HG03565 (cell line): ENCODE data around the gene EFCAB12.
"Not testable (repeated sequence)": the region's sequence is repeated elsewhere in the genome, so short reads cannot be mapped to it uniquely, and the experiment has no call there.

Source experiments
- ATAC-seq: cut with Tn5 transposase; IDR thresholded peaks from one replicate; pipeline ENCODE4 v1.9.1; 2021; ENCODE audit warnings: mild to moderate bottlenecking, moderate library complexity; ENCODE audit not compliant: unreplicated experiment

Gene EFCAB12

DNA sequence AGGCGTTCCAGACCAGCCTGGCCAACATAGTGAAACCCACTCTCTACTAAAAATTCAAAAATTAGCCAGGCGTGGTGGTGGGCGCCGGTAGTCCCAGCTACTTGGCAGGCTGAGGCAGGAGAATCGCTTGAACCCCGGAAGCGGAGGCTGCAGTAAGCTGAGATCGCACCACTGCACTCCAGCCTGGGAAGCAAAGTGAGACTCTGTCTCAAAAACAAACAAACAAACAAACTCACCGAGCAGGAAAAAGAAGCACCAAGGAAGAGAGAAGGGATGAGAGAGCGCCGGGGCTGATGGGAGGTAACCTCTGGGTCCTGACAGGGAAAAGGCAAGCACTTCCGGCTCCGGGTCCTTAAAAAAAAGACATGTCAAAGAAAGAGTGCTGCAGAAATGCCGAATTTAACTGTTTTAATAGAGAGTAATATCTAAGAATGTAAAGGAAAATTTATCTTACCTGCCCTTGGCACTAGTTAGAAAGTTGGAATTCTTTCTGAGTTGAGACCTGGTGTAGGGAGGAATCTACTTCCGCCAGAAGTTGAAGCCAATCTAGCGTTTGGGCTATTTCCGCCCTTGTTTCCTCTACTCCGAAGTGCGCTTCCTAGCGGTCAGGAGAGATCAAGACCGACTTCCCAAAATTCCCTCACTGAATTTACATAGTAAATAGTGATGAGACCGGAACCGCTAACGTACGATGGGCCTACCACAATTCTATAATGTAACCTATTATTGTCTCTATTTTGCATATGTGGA, 29.1 kb downstream of the EFCAB12 start:
- ATAC-seq, result peak; percentile 85

DNA sequence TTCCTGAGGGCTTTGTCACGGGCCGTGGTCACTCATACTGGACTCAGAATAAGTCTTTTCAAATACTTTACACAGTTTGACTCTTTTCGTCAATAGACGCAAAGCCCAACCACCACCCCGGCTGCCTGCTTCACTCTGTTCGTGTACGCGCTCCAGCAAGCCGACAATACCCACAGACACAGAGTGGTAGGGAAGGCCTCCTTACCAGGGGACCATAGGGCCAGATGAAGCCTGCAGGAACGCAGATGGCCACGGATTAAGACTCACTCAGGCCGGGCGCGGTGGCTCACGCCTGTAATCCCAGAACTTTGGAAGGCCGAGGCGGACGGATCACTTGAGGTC, 29.7 kb downstream of the EFCAB12 start:
- ATAC-seq, result no peak

DNA sequence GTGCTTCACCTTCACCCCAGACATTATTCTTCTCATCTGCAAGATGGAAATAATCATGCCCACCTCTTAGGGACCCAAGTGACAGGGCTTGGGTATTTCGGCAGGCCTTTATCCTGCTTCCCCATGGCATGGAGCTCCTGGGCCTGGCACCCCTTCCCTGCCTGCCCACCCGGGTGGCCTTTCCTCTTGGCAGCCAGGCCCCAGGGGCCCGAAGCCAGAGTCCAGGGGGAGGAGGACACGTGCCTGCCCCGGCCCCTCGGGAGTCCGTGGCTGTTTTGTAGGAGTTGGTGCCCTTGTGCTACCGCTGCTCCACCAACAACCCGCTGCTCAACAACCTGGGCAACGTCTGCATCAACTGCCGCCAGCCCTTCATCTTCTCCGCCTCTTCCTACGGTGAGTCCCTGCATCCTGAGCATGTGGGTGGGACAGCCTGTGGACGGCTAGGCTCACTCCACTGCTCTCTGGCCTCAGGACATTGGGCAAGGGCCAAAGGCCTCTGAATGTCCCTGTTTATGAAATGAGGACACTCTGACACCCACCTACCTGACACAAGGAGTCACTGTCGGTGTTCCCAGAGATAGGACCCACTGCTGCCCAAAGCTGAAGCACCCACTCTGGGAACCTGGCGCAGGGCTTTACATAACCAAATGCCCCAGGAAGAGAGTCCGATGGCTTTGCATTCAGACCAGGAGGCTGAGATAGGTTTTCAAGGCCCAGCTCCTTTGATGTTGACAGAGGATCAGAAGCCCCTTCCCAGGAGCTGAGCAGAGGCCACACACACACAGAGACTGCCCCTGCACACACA, 34.5 kb downstream of the EFCAB12 start:
- ATAC-seq, result not testable (repeated sequence)

DNA sequence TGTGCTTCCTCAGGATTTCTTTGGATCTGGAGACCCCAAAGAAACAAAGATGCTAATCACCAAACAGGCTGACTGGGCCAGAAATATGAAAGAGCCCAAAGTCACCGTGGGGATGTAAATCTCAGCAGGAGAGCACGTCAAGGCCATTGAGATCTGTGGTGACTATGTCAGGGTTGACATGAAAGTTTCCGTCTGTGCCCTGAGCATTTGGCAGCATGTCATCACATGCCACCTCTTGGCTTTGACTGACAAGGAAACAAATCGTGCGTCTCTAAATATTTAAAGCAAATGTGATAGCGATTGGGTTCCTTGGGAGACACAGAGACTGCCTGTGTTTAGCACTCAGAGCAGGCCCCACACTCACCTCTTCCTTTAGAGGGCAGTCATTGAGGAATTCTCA, 35.2 kb downstream of the EFCAB12 start:
- no peak for ATAC-seq

GRCh38 chr3:129392106-129392887, 36.1 kb downstream of the EFCAB12 start:
- ATAC-seq, result not testable (repeated sequence)

- not testable (repeated sequence) for ATAC-seq
Measured at GRCh38 chr3:129391583-129391982, 36.9 kb downstream of the EFCAB12 start.

DNA sequence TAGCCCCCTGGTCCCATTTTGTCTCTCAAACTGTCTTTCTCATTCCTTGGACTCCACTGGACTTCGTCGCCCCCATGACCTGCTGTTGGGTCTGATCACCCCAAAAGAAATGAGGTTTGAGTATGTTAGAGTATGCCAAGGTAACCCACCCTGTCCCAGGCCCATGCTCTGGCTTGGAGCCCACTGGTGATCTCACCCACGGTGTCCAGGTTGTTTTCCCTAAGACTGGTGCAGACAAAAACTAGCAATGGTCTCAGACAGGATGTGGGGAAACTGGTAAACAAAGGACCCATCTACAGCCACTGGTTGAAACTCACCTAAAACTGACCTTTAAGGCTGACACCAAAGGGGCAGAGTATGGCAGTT, 38.9 kb downstream of the EFCAB12 start:
- ATAC-seq, result no peak

DNA sequence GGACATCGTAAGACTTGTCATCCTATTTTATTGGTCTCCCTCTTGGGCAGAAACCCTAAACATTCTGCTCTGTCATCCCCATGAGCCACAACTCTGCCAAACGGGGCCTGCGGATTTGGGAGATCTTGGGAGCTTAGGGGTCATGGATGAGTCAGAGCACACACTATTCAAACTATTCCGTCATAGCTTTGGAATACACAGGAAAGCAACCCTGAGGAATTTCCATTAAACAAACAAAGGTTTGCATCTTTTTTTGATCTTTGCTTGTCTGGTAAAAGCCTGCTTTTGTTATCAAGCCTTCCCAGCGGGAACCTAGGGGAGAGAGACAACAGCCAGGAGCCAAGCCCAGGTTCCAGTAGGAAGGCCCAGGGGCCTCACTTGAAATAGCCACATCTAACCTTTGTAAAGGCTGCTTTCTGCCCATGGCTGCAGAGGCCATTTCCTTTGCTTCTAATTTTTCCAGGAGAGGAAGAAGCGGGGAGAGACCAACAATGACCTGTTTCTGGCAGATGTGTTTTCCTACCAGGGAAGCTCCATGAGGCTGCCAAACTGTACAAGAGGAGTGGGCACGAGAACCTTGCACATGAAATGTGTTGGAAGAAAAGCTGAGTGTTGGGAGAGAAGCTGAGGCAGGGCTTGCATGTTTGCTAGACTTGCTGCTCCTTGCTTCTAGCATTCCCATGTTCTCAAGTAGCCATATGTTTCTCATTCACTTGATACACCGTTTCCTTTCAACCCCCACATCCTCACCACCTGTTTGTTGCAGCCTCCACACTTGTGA, 39.5 kb downstream of the EFCAB12 start:
- not testable (repeated sequence) for ATAC-seq

DNA sequence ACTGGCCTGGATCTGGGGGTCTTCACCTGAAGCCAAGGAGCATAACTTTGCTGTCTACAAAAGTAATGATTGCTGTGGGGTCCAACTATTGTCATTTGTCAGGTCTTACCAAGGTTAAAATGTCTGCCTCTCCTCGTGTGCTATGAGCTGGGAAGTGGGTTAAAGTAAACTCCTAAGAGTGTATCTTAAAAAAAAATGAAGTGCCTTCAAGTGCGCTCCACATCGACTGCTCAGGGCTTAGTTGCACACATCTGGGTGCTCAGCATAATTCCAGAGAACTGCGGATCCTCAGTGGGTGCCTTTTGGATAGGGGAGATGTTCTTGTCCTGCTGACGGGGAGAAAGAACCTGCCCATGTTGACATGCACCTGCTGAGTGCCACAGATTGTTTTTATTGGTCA, 40.9 kb downstream of the EFCAB12 start:
- ATAC-seq, result no peak

DNA sequence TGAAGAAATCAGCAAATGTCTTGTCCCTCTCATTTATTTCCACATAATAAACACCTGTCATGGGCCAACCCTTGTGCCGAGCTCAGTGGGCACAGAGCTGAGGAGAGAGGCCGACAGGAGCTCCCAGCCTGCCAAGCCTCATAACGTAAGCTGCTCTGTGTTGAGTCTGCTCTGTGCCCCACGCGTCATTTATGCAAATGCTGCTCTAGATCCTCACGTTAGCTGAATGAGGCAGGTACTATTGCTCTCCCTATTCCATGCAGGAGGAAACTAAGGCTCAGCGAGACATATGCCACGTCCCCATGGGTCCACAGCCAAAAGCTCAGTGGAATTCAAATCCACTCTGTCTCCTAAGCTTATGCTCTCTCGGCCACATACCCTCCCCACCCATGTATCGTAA, 41.5 kb downstream of the EFCAB12 start:
- ATAC-seq, result no peak

DNA sequence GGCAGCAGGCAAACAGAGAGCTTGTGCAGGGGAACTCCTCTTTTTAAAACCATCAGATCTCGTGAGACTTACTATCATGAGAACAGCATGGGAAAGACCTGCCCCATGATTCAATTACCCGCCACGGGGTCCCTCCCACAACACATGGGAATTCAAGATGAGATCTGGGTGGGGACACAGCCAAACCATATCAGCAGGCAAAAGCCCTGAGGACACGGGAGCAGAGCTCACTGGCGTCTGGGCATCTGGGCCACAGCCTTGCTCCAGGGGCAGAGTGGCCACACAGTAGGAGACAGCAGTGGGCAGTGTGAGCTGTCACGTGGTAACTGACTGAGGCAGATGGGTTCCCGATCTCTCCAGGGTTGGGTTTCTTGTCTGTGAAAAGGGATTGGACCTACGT, 42.9 kb downstream of the EFCAB12 start:
- not testable (repeated sequence) for ATAC-seq

DNA sequence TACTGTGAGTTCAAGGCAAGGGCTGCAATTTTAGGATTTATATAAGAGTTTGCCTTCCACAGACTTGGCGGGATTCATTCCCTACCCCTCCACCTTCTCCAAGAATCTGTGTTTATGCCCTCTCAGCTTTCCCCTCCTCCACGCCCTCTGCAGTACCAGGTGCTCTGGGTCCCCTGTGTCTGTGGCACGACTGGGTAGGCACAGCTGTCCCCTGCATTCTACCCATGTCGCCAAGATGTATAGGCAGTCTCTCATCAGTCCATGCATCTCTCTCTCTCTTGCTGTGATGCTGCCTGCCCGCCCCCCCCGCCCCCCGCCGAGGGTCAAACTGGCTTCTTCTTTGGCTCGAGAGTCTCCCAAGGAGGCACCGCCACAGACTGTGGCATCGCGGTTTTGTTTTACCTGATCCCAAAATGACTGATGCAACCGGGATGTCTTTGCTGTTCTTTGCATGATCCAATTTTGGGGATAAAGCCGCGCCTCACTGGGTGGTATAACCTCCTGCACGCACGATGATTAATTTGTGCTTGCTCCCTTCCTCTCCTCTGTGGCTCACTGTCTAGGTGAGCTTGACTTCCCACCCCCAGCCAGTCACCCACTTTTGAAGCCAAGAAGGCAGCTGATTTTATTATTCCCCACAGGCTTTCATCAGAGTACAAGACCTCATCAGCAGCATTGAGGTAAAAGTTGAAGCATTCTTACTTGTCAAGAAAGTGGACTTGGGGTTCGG, 43.7 kb downstream of the EFCAB12 start:
- ATAC-seq, result no peak

- not testable (repeated sequence) for ATAC-seq
Measured at GRCh38 chr3:129384103-129384502, 44.3 kb downstream of the EFCAB12 start.

DNA sequence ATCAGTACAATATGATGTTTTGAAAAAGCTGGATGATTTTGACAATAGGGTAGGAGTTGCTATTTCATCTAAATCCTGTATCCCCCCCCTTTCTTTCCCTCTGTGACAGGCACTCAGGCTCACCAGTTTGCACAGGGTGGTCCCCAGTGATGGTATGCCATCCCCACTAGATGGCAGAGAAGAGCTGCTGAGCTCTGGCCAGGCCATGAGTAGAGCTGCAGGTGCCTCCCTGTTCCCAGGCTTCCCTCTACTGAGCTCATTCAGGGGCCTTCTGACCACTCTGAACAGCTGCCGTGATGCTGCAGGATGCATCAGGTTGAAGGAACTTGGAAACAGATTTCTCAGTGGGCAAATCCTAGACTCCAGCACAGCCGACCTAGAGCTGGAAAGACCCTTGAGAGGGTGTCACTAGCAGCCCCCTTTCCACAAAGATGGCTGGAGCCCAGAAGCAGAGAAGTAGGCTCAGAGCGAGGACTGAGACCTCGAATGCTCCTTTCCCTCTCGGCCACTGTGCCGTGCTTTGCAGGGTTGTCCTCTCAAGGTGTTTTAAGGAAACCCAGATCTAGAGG, 45.1 kb downstream of the EFCAB12 start:
- ATAC-seq, result peak; percentile 68

DNA sequence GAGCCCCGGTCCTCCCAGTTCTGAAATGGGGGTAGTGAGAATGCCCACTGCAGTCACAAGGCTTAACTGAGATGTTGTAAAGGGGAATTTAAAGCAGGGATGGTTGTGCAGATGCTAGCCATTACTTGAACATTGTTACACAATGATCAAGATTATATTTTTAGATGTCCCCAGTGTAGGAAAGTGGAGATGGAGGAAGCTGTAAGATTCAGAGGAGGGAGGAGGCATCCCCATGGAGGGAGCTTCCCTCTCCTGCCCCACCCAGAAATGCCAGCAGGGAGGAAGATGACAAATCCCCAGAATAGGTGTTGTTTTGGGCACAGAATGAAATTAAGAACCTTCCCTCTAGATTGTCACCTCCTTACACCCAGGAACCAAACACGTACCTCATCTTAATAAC, 46.1 kb downstream of the EFCAB12 start:
- ATAC-seq, result no peak

- ATAC-seq, result no peak
Measured at GRCh38 chr3:129379582-129380358, 48.7 kb downstream of the EFCAB12 start.

DNA sequence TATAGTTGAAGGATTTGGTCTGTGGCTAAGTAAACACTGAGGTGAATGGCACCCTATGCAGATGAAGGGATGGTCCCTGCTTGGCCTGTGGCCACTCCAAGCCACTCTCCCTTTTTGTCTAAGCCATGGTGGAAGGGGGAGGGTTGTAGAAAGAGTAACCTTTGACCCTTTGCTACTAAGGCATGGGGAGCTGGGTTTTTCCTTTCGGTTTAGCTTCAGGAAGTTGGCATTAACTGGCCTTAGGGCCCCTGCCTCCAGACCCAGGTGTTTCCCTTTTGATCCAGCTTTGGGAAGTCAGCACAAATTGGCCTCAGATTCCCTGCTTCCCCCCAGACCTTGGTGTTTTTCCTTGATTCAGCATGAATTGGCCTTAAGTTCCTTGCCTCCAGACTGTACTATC, 49.5 kb downstream of the EFCAB12 start:
- no peak for ATAC-seq

GRCh38 chr3:129377615-129378014, 50.8 kb downstream of the EFCAB12 start:
- no peak for ATAC-seq

- ATAC-seq, result no peak
Measured at GRCh38 chr3:129375099-129375498, 53.3 kb downstream of the EFCAB12 start.
